Fibroblast of peridontal ligament (primary cell): Measurements from ENCODE around the gene RCN2.
A peak's percentile ranks its signal among the peaks of the same experiment; 100 is the strongest.

Experiments
- DNase-seq: peaks from one replicate; pipeline ENCODE4 v3.0.0-alpha.2; 2010; ENCODE audit errors: extremely low read depth

RCN2 gene

DNA sequence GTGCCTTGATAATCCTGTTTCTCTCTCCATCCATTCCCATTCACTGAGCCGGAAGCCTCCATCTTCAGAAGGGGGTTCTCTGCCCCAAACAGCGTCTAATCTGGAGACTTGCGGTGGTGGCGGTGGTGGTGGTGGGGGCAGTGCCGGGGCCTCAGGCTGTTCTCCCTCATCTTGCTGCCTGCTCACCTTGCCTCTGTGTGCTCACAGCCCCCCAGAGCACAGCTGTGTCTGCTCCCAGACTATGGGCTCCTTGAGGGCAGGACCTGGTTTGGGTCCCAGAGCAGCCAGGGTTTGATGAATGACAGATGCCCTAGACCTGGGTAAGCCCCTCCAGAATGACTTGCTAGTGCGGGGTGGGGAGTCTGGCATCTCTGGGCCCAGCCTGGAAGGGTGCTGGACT is 62.9 kb downstream of the RCN2 start:
- no peak for DNase-seq

DNA sequence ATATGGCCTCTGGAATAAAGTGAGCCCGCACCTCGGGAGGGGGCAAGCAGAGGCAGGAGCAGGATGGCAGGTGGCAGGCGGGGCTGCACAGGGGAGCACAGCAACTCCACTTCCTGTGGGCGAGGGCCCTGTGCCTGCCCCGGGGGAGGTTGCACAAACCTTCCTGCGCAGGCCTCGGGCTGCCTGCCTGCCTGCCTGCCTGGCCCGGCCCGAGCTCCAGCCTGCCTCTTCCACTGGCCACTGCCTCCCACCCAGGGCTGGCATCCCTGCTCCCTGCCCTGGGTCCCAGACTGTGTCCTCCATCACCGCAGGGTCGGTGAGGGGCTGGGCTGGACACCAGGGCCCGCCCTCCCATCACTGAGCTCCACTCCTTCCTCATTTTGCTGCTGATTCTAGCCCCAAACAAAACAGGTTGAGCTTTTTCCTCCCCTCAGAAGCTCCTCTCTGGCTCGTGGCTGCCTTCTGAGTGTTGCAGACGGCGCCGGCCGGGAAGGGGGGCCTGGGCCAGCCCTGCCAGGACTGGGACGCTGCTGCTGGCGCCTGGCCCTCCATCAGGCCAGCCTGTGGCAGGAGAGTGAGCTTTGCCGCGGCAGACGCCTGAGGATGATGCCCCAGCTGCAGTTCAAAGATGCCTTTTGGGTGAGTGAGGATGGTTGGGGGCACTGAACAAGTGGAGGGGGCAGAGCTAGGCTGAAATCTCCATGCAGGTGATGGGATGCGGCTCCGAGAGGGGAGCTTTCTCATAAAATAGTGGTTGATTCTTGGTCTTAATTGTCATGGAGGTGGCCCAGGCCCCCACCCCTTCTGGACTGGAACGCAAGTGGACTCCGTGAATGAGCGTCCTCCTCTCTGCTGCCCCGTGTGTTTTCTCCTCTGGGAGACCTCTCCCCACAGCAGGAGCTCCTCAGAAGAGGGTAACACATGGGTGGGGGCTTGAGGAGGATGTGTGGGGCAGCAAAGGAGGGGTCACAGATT is 63.7 kb downstream of the RCN2 start, which contains the start of gene PSTPIP1:
PSTPIP1 (plus strand) TSS at position 156 of the 975 bp plus-strand sequence; CDS start at position 604, 448 bp downstream.
- DNase-seq = peak; percentile 3

DNA sequence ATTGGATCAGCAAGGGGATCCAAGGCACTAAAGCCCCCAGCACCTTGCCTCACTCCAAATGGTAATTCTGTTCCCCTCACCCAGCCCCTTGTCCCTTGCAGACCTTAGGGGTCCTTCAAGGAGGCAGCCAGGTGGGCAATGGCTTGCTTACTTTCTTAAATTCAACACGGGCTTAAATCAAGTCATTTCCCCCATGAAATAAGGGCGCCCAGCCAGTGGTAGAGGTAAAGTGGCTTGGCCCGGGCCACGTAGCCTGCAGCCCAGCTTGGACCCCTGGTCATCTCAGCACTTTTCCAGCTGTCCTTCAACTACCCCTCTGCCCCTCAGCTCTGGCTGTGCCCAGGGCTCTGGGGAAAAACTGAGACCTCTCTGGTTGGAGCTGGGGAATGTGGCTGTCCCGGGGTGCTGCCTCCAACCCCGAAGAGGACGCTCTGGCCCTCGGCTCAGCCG is 64.6 kb downstream of the RCN2 start:
- DNase-seq = no peak

DNA sequence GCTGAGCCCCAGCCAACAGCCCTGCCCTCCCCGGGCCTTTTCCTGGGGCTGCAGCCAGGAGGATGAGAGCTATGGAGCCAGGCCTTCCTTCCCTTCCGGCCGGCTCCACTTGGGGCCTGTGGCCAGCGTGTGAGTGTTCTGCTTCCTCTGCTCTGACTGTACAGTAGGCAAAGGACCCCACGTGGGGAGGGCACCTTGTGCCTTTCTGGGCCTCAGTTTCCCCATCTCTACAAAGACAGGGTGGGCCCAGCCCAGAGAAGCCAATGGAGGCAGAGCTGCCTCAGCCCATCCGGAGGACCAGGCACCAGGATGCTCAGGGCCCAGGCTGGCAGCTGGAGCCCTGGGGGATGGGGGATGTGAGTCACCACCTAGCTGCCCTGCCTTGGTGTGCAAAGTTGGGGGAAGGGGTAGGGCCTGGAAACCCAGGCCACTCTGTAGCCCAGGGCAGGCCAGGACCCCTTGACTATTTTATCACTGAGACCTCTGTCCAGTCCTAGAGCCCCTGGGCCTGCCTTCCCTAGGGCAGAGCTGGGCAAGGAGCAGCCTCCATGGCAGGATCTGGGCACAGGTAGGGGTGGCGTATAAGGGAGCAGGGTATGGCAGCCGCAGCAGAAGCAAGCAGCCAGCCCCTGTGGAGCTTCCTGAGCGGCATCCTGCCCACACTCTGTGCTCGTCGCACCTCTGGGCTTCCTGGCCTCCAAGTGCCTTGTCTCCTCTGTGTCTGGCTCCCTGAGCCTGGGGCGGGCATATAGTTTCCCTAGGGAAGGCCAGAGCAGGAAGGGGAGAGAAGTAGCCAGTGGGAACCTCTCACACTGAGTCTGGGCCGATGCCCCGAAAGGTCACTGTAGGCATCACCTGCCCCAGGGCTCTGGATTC is 65.2 kb downstream of the RCN2 start:
- no peak for DNase-seq

DNA sequence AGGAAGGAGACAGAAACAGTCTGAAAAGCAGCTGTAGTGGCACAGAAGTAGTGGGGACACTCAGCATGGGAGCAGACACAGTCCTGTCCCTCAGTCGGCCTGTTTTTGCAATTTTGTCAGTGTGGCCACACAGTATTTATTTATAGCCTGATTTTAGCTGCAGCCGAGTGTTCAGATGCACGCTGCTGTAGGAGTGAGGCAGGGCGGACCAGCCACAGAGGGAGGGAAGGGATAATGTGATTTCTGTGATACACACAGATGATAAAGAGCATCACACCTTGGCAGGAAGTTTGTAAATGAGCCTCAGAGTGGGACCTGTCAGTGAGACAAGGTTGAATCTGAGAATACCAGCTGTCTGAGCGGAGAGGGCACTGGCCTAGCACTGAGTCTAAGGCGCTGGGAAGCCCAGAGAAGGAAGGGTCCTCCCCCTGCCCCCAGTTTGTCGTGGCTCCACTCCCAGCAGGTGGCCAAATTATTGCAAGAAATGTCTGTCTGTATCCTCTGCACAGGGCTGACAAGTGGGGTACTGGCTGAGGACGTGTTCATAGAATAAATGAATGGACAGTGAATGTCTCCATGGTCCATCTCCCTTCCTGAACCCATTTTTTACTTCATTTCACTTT is 67.2 kb downstream of the RCN2 start:
- no peak for DNase-seq

DNA sequence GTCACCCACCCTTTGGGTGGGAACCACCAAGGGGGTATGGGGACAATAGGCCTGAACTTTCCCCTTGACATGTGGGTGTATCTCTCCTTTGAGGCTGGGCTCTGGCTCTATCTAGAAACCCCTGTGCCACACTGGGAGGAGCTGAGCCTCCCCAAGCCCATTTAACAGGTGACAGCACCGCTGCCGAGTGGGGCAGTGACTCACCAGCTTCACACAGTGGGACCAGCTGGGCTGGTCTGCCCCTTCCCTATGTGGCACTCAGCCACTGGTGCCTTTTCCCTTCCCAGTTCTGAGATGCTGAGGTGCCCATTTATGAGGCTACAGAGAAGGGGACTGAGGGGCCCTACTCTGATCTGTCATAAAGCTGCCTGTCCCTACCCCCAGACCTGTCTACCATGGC is 68.4 kb downstream of the RCN2 start:
- DNase-seq = no peak

DNA sequence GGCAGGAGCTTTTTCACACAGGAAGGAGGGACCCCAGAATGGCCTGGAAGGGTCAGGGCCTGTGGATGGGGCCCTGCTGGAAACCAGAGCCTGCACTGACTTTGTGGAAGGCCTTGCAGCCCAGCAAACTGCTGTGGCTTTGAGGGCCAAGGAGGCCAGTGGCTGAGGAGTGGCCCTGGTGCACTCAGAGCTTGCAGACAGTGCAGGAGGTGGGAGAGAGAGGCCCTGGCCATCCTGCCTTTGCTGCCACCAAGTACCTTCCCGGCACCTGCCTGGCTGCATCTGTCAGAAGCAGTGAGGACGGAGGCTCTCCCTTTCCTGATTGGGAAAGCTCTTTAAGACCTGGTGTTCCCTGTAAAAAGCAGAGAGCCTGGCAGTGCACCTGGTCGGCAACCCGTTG is 69.8 kb downstream of the RCN2 start:
- DNase-seq = no peak

DNA sequence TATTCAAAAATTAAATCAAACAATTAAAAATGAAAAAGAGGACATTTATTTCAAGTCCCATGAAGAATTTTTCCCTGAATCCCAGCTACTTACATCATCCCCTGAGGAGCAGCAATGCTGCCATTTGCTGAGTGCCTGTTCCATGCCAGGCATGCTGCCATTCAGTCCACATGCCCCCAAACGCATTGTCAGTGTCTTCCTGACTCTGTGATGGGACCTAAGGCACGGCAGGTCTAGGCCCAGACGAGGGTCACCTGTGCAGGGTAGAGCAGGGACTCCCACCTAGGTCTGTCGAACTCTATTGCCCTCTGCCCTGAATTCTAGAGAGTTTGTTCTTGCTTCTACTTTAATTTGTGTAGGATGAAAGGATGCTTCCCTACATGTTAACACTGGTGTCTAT is 70.4 kb downstream of the RCN2 start:
- no peak for DNase-seq

DNA sequence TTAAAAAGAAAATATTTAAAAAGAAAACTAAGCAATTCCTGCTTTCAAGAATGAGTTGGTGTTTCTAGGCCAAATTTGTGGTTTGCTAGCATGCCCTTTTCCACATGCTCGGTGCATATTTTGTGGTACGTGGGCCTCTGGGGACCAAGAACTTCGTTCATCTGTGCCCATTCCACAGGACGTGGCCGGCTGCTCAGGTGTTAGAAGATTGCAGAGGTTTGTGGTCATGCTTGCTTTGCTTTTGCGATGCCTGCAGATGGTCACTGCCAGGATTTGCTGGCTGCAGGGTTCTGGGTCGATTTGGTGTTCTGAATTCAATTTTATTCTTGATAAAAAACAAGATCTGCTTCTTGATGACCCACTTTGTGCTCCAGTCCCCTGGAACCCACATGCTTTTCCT is 70.9 kb downstream of the RCN2 start:
- DNase-seq = peak; percentile 47

DNA sequence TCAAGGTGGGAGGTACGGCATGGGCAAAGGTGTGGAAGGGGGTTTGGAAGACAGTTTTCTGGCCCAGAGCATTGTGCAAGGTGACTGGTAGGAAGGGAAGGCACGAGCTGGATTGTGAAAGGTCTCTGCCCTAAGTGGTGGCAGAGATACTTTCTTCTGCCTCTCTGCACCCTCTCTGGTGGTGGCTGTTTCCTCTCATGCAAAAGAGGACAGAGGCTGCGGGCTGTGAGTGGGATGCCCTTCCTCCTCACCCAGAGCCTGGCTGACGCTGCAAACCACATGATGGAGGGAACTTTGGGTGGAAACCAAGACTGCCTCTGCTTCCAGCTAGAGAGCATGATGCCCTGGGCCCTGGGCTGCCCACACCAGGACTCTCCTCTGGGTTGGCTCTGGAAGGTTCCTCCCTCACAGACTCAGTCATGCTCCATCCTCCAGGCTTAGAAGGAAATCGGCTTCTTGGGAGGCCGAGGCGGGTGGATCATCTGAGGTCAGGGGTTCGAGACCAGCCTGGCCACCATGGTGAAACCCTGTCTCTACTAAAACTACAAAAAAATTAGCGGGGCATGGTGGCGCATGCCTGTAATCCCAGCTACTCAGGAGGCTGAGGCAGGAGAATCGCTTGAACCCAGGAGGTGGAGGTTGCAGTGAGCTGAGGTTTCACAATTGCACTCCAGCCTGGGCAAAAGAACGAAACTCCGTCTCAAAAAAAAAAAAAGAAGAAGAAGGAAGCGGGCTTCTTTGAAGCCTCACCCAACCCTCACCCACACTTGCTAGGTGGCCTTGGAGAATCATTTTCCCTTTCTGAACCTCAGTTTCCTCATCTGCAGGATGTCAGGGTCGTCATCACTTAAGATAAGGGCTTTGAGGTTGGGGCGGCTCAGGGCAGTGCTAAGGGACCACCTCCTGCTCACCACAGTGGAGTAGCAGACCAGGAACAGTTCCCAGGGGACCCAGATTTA is 71.7 kb downstream of the RCN2 start:
- no peak for DNase-seq
